Limb (tissue), 2 donors: Measurements from ENCODE around the gene TSPAN5.

ENCODE experiments used
- DNase-seq, 2 donors: peaks; one replicate each; pipeline ENCODE4 v3.0.0-alpha.2; 2016; ENCODE audit errors: extremely low spot score in 2 of 2

The TSPAN5 gene

GRCh38 chr4:98519268-98519977 is 139.0 kb downstream of the TSPAN5 start:
- peak in 1 of 2 donors; percentile 7 for DNase-seq

- peak in 1 of 2 donors; percentile 20 for DNase-seq
Observed at GRCh38 chr4:98518559-98519267, 139.7 kb downstream of the TSPAN5 start.

GRCh38 chr4:98517218-98518021 is 141.0 kb downstream of the TSPAN5 start:
- DNase-seq = peak in 1 of 2 donors; percentile 21

GRCh38 chr4:98516441-98517217 is 141.8 kb downstream of the TSPAN5 start:
- DNase-seq = peak in 1 of 2 donors; percentile 9

GRCh38 chr4:98516042-98516440 is 142.4 kb downstream of the TSPAN5 start:
- DNase-seq = peak in 1 of 2 donors; percentile 8

GRCh38 chr4:98515470-98515809 is 143.0 kb downstream of the TSPAN5 start:
- no peak for DNase-seq

GRCh38 chr4:98514741-98515469 is 143.5 kb downstream of the TSPAN5 start:
- DNase-seq = peak in 1 of 2 donors; percentile 6

- peak in 1 of 2 donors; percentile 7 for DNase-seq
Observed at GRCh38 chr4:98512918-98513317, 145.5 kb downstream of the TSPAN5 start.

- peak; percentile 23 to 81 for DNase-seq
Observed at GRCh38 chr4:98510757-98511517, 147.5 kb downstream of the TSPAN5 start.

- DNase-seq = peak in 1 of 2 donors; percentile 9
Observed at GRCh38 chr4:98510340-98510739, 148.1 kb downstream of the TSPAN5 start.

- peak in 1 of 2 donors; percentile 18 for DNase-seq
Observed at GRCh38 chr4:98509721-98510120, 148.7 kb downstream of the TSPAN5 start.

- peak in 1 of 2 donors; percentile 27 for DNase-seq
Observed at GRCh38 chr4:98508829-98509598, 149.4 kb downstream of the TSPAN5 start.

- DNase-seq = no peak
Observed at GRCh38 chr4:98508248-98508647, 150.2 kb downstream of the TSPAN5 start.

- DNase-seq = no peak
Observed at GRCh38 chr4:98507299-98507698, 151.1 kb downstream of the TSPAN5 start.

GRCh38 chr4:98506462-98507132 is 151.8 kb downstream of the TSPAN5 start:
- peak in 1 of 2 donors; percentile 15 for DNase-seq

- DNase-seq = no peak
Observed at GRCh38 chr4:98505992-98506391, 152.4 kb downstream of the TSPAN5 start.

- no peak for DNase-seq
Observed at GRCh38 chr4:98504091-98504490, 154.3 kb downstream of the TSPAN5 start.

GRCh38 chr4:98503676-98504075 is 154.7 kb downstream of the TSPAN5 start:
- DNase-seq = no peak
